Measurements from ENCODE around the gene ADAM11.
"Not testable (repeated sequence)": the region's sequence is repeated elsewhere in the genome, so short reads cannot be mapped to it uniquely, and the experiment has no call there.

Gene ADAM11

GRCh38 chr17:44795928-44796327, 37.1 kb downstream of the ADAM11 start:
- DNase-seq (ENCODE audit: low spot score) = no peak

- no peak for DNase-seq (ENCODE audit: low spot score)
These were observed 37.9 kb downstream of the ADAM11 start for GRCh38 chr17:44796731-44797130.

- DNase-seq (ENCODE audit: low spot score) = no peak
These were observed 39.0 kb downstream of the ADAM11 start for GRCh38 chr17:44797802-44798201.

GRCh38 chr17:44798356-44798755, 39.6 kb downstream of the ADAM11 start:
- no peak for DNase-seq (ENCODE audit: low spot score)

- DNase-seq (ENCODE audit: low spot score) = no peak
These were observed 43.1 kb downstream of the ADAM11 start for GRCh38 chr17:44801880-44802279.

- DNase-seq (ENCODE audit: low spot score) = no peak
These were observed 45.7 kb downstream of the ADAM11 start for GRCh38 chr17:44804302-44805089.

- DNase-seq (ENCODE audit: low spot score) = no peak
These were observed 48.5 kb downstream of the ADAM11 start for GRCh38 chr17:44807093-44807816.

GRCh38 chr17:44807817-44808155, 49.0 kb downstream of the ADAM11 start:
- DNase-seq (ENCODE audit: low spot score) = no peak

GRCh38 chr17:44808156-44808555, 49.4 kb downstream of the ADAM11 start:
- DNase-seq (ENCODE audit: low spot score) = no peak

- not testable (repeated sequence) for DNase-seq (ENCODE audit: low spot score)
These were observed 50.0 kb downstream of the ADAM11 start for GRCh38 chr17:44808656-44809388.

GRCh38 chr17:44812263-44812662, 53.5 kb downstream of the ADAM11 start:
- DNase-seq (ENCODE audit: low spot score) = no peak

GRCh38 chr17:44818508-44818907, 59.7 kb downstream of the ADAM11 start:
- not testable (repeated sequence) for DNase-seq (ENCODE audit: low spot score)

- no peak for DNase-seq (ENCODE audit: low spot score)
These were observed 61.9 kb downstream of the ADAM11 start for GRCh38 chr17:44820631-44821212.

- not testable (repeated sequence) for DNase-seq (ENCODE audit: low spot score)
These were observed 66.4 kb downstream of the ADAM11 start for GRCh38 chr17:44825236-44825635.

GRCh38 chr17:44826123-44826790, 67.5 kb downstream of the ADAM11 start:
- DNase-seq (ENCODE audit: low spot score) = no peak

- DNase-seq (ENCODE audit: low spot score) = no peak
These were observed 69.1 kb downstream of the ADAM11 start for GRCh38 chr17:44827863-44828262.

GRCh38 chr17:44828919-44829522, 70.2 kb downstream of the ADAM11 start:
- no peak for DNase-seq (ENCODE audit: low spot score)

GRCh38 chr17:44829523-44830358, 71.0 kb downstream of the ADAM11 start, which contains the start of gene GJC1:
Gene GJC1, minus strand, starts transcription at chr17:44830287. Its CDS starts 24,470 bp downstream, at chr17:44805817.
- no peak for DNase-seq (ENCODE audit: low spot score)

GRCh38 chr17:44830359-44831288, 71.8 kb downstream of the ADAM11 start:
- DNase-seq (ENCODE audit: low spot score) = no peak
